Esophagus squamous epithelium (tissue), 4 donors: Measurements from ENCODE around the gene GREB1.

Source experiments
- POLR2A ChIP-seq, 4 donors: fragments of 450-650 bp; IDR thresholded peaks; one replicate each; pipeline ENCODE4 v1.6.1; 2017; ENCODE audit warnings: antibody characterized with exemption in 4 of 4, mild to moderate bottlenecking in 4 of 4, moderate library complexity in 3 of 4
- TF ChIP-seq, protein P1 (sequence below), 6 experiments: fragments of 450-650 bp in 4 of 6; fragments of 200-600 bp in 2 of 6; sonication (generic) in 2 of 6; IDR thresholded peaks; one replicate each; pipeline ENCODE4 v1.5.1; 2016 to 2019; ENCODE audit warnings: antibody characterized with exemption in 6 of 6, mild to moderate bottlenecking in 4 of 6, moderate library complexity in 4 of 6

DNA sequence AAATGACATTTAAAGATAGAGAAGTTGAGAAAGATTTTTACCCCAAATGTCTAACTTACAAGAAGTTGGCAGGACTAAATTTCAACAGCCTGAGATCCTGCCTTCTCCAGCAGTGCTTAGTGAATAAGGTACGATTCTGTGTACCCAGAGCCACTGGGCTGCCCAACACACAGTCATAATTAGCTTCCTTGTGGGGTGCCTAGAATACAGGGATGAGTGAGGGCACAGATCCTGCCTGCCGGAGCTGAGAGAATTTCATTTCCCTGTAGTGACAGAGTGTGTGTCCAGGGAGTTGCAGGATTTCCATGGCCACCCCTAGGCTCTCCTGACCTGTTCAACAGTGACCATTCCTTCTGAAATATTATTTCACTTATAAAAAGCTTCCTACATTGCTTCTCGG lies 27.0 kb downstream of the GREB1 start:
- TF ChIP-seq POLR2A (IDR thresholded peaks at IDR 0.05), result no peak
- TF ChIP-seq, protein P1, sequence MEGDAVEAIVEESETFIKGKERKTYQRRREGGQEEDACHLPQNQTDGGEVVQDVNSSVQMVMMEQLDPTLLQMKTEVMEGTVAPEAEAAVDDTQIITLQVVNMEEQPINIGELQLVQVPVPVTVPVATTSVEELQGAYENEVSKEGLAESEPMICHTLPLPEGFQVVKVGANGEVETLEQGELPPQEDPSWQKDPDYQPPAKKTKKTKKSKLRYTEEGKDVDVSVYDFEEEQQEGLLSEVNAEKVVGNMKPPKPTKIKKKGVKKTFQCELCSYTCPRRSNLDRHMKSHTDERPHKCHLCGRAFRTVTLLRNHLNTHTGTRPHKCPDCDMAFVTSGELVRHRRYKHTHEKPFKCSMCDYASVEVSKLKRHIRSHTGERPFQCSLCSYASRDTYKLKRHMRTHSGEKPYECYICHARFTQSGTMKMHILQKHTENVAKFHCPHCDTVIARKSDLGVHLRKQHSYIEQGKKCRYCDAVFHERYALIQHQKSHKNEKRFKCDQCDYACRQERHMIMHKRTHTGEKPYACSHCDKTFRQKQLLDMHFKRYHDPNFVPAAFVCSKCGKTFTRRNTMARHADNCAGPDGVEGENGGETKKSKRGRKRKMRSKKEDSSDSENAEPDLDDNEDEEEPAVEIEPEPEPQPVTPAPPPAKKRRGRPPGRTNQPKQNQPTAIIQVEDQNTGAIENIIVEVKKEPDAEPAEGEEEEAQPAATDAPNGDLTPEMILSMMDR (IDR thresholded peaks at IDR 0.05), result no peak
